ENCODE data around the gene C1QTNF12.

The C1QTNF12 gene

DNA sequence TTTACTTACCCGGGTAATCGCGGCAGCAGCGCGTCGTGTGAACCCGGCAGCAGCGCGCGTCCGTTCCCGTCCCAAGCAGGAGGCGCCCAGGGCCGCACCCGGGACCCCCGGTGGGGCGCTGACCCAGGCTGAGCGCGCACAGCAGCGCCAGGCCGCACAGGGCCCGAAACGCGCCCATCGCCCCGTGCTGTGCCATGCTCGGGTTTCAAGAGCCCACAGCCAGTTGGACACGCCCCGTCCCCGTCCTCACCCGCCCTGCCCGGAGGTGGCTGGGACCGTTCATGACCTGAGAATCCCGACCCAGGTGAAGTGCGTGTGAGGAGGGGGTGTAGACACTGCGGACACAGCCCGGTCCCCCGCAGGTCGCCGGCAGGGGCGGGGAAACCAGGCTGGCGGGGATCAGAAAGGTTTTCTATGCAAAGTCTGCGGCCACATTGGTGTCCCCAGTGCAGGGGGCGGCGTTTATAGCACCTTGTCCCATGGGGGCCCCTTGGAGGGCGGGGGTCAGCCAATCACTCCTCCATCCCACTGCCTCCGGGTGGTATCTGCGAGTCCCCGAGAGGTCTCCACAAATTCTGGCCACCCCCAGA lies 40.1 kb downstream of the C1QTNF12 start, which contains the start of gene TNFRSF18:
TNFRSF18 (minus strand) TSS at position 217 of the 590 bp plus-strand sequence; CDS start at position 196, 21 bp downstream.
- no peak within 1 kb of the TSS for H3K4me3 ChIP-seq (ENCODE audit: insufficient read depth, low read length, poor library complexity, severe bottlenecking)
- no peaks in the 10 kb centered on the region for H3K9me2 ChIP-seq (replicated peaks; ENCODE audit: insufficient read depth, low read length)
- no peaks in the 10 kb centered on the region for H3K36me3 ChIP-seq (ENCODE audit: low read length)
- no peaks in the 10 kb centered on the region for H3K79me2 ChIP-seq (ENCODE audit: insufficient read depth, low read length)
- H3K9me3 ChIP-seq (ENCODE audit: insufficient read depth, low read length), result no peaks in the 10 kb centered on the region
- no peaks in the 10 kb centered on the region for H4K20me1 ChIP-seq (ENCODE audit: low read depth, low read length)
- H2AFZ ChIP-seq (ENCODE audit: low read depth, low read length, severe bottlenecking), result no peak within 1 kb of the TSS
- no peak within 1 kb of the TSS for H3K27ac ChIP-seq (ENCODE audit: low read depth, low read length)
- H3K9ac ChIP-seq (ENCODE audit: low read length), result no peak within 1 kb of the TSS
- TF ChIP-seq, protein P1, sequence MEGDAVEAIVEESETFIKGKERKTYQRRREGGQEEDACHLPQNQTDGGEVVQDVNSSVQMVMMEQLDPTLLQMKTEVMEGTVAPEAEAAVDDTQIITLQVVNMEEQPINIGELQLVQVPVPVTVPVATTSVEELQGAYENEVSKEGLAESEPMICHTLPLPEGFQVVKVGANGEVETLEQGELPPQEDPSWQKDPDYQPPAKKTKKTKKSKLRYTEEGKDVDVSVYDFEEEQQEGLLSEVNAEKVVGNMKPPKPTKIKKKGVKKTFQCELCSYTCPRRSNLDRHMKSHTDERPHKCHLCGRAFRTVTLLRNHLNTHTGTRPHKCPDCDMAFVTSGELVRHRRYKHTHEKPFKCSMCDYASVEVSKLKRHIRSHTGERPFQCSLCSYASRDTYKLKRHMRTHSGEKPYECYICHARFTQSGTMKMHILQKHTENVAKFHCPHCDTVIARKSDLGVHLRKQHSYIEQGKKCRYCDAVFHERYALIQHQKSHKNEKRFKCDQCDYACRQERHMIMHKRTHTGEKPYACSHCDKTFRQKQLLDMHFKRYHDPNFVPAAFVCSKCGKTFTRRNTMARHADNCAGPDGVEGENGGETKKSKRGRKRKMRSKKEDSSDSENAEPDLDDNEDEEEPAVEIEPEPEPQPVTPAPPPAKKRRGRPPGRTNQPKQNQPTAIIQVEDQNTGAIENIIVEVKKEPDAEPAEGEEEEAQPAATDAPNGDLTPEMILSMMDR (IDR thresholded peaks at IDR 0.05; ENCODE audit: insufficient read depth, low read length, poor library complexity, severe bottlenecking), result no peak
- no peak for TF ChIP-seq EZH2phosphoT487 (conservative IDR thresholded peaks at IDR 0.05; ENCODE audit: low read length)
- no peaks in the 10 kb centered on the region for H3K27me3 ChIP-seq (ENCODE audit: low read length)
- H3K4me2 ChIP-seq (ENCODE audit: low read depth, low read length, poor library complexity, severe bottlenecking), result no peak within 1 kb of the TSS
- H3F3A ChIP-seq (ENCODE audit: insufficient read depth), result no peaks in the 10 kb centered on the region

DNA sequence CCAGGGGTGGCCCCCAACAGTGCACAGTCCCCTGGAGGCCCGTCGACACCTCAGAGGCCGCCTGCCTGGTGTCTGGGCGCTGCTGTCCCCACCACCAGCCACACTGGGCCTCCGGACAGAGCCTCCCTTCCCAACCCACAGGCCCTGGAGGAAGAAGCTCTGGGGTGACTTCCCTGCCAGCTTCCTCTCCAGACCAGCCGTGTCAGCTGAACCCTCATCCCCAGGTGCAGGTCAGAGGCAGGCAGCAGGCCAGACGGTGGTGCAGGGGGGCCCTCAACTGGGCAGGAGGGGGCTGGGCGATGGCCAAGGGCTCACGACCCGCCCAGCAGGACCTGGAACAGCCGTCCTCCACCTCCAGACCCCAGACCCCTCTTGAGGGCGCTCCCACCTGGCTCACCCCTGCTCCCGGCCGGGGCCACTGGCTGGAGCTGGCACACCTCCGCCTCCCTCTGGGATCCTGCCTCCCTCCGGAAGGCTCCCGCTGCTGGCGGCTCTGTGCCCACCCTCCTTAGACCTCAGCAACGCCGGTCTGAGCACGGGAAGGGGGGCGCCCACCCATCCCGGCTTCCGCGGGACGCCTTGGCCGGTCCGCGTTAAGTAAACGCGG lies 40.6 kb downstream of the C1QTNF12 start:
- no peaks in the 10 kb centered on the region for H3K36me3 ChIP-seq (ENCODE audit: low read length)
- no peak overlapping the region for H3K4me2 ChIP-seq (ENCODE audit: low read depth, low read length, poor library complexity, severe bottlenecking)
- H3K4me3 ChIP-seq (ENCODE audit: insufficient read depth, low read length, poor library complexity, severe bottlenecking), result no peak overlapping the region
- no peaks in the 10 kb centered on the region for H3K9me3 ChIP-seq (ENCODE audit: insufficient read depth, low read length)
- H2AFZ ChIP-seq (ENCODE audit: low read depth, low read length, severe bottlenecking), result no peak overlapping the region
- H3F3A ChIP-seq (ENCODE audit: insufficient read depth), result no peaks in the 10 kb centered on the region
- TF ChIP-seq, protein P1 (IDR thresholded peaks at IDR 0.05; ENCODE audit: insufficient read depth, low read length, poor library complexity, severe bottlenecking), result no peak
- no peak for TF ChIP-seq EZH2phosphoT487 (conservative IDR thresholded peaks at IDR 0.05; ENCODE audit: low read length)
- H3K27me3 ChIP-seq (ENCODE audit: low read length), result no peaks in the 10 kb centered on the region
- H3K9ac ChIP-seq (ENCODE audit: low read length), result no peak overlapping the region
- no peaks in the 10 kb centered on the region for H4K20me1 ChIP-seq (ENCODE audit: low read depth, low read length)
- H3K9me2 ChIP-seq (replicated peaks; ENCODE audit: insufficient read depth, low read length), result no peaks in the 10 kb centered on the region
- no peaks in the 10 kb centered on the region for H3K79me2 ChIP-seq (ENCODE audit: insufficient read depth, low read length)
- H3K27ac ChIP-seq (ENCODE audit: low read depth, low read length), result no peak overlapping the region

DNA sequence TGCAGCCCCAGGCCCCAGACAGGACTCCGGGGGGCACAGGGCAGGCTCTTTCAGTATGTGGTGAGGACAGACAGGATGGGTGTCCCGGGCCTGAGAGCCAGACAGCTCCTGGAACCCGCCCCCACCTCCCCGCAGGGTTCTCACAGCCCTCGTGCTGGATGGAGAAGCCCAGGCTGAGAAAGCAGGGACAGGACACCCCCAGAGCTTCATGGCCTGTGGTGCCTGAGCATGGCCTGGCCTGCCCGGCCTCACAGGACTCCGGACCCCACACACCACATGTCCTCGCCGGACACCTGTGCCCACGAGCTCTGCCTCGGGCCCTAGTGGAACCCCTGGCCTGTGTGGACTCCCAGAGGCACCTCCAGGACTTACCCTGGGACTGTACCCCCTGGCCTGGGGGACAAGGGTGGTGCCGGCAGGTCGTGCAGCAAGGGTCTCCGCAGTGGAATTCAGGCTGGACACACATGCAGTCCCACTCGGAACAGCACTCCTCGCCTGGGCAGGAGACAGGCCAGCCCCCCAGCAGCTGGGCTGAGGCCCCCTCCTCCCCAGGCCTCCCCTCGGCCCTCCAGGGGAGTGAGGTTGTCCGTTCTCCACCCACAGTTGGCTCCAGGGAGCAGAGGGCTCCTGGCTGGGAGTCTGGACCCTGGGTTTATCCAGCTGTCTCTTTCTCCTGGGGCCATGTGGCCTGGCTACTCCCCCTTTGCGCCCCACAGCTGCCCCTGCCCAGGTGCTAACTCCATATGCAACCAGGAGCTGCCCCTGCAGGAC lies 41.3 kb downstream of the C1QTNF12 start:
- Histone ChIP-seq H3K27ac (ENCODE audit: low read depth, low read length) (no peak overlapping the region), H3F3A (ENCODE audit: insufficient read depth) (no peaks in the 10 kb centered on the region), H2AFZ (ENCODE audit: low read depth, low read length, severe bottlenecking) (no peak overlapping the region), H3K79me2 (ENCODE audit: insufficient read depth, low read length) (no peaks in the 10 kb centered on the region), H3K9ac (ENCODE audit: low read length) (no peak overlapping the region), H3K4me3 (ENCODE audit: insufficient read depth, low read length, poor library complexity, severe bottlenecking) (no peak overlapping the region), H4K20me1 (ENCODE audit: low read depth, low read length) (no peaks in the 10 kb centered on the region), H3K4me2 (ENCODE audit: low read depth, low read length, poor library complexity, severe bottlenecking) (no peak overlapping the region), H3K36me3 (ENCODE audit: low read length) (no peaks in the 10 kb centered on the region), H3K27me3 (ENCODE audit: low read length) (no peaks in the 10 kb centered on the region), H3K9me2 (replicated peaks; ENCODE audit: insufficient read depth, low read length) (no peaks in the 10 kb centered on the region), H3K9me3 (ENCODE audit: insufficient read depth, low read length) (no peaks in the 10 kb centered on the region)
- no peak for TF ChIP-seq EZH2phosphoT487 (conservative IDR thresholded peaks at IDR 0.05; ENCODE audit: low read length)
- TF ChIP-seq, protein P1 (IDR thresholded peaks at IDR 0.05; ENCODE audit: insufficient read depth, low read length, poor library complexity, severe bottlenecking), result no peak
